H9 (cell line): Measurements from ENCODE around the gene PIEZO2. TPM values are rescaled to one million over a fixed set of nuclear protein-coding genes. Genes with fewer than 3 reads are reported as not detected.

ENCODE experiments used
- DNase-seq: peaks from one replicate; pipeline ENCODE4 v3.0.0-alpha.2; 2017
- H2AFZ ChIP-seq: one replicate; pipeline ENCODE4 v1.6.1; 2013; ENCODE audit warnings: mild to moderate bottlenecking, low read length, control low read depth, moderate library complexity
- H2AK5ac ChIP-seq: 2 replicates; pipeline ENCODE4 v1.6.1; 2013; ENCODE audit warnings: low read length, control low read depth, mixed read lengths; ENCODE audit not compliant: insufficient read length
- H2BK120ac ChIP-seq: one replicate; pipeline ENCODE4 v1.6.1; 2013; ENCODE audit warnings: low read depth, mild to moderate bottlenecking, low read length, control low read depth, inconsistent platforms; ENCODE audit not compliant: poor library complexity, severe bottlenecking
- H2BK12ac ChIP-seq: 2 replicates; pipeline ENCODE4 v1.6.1; 2013; ENCODE audit warnings: low read length, control low read depth, mixed read lengths, low read depth; ENCODE audit not compliant: insufficient read length
- H2BK15ac ChIP-seq: 2 replicates; pipeline ENCODE4 v1.6.1; 2013; ENCODE audit warnings: low read depth, low read length, control low read depth
- H2BK20ac ChIP-seq: one replicate; pipeline ENCODE4 v1.6.1; 2013; ENCODE audit warnings: low read depth, mild to moderate bottlenecking, low read length, control low read depth, inconsistent platforms; ENCODE audit not compliant: poor library complexity, severe bottlenecking
- H2BK5ac ChIP-seq: 2 replicates; pipeline ENCODE4 v1.6.1; 2013; ENCODE audit warnings: low read length, control low read depth, mixed read lengths; ENCODE audit not compliant: insufficient read length
- H3K14ac ChIP-seq: 2 replicates; pipeline ENCODE4 v1.6.1; 2013; ENCODE audit warnings: low read length, control low read depth; ENCODE audit not compliant: insufficient read depth
- H3K18ac ChIP-seq: 2 replicates; pipeline ENCODE4 v1.6.1; 2013; ENCODE audit warnings: low read depth, mild to moderate bottlenecking, mixed read lengths, low read length, control low read depth; ENCODE audit not compliant: insufficient read length
- H3K23ac ChIP-seq: 2 replicates; pipeline ENCODE4 v1.6.1; 2013; ENCODE audit warnings: low read length, control low read depth, mixed read lengths, low read depth; ENCODE audit not compliant: insufficient read length
- H3K23me2 ChIP-seq: 2 replicates; pipeline ENCODE4 v1.6.1; 2013; ENCODE audit warnings: low read depth, mild to moderate bottlenecking, mixed read lengths, low read length, control low read depth; ENCODE audit not compliant: insufficient read length, poor library complexity, severe bottlenecking
- H3K27ac ChIP-seq: 2 replicates; pipeline ENCODE4 v1.5.1; 2013; ENCODE audit warnings: low read length, control low read depth, mixed read lengths, low read depth; ENCODE audit not compliant: insufficient read length
- H3K27me3 ChIP-seq: 2 replicates; pipeline ENCODE4 v1.6.1; 2013; ENCODE audit warnings: low read length, control low read depth, inconsistent platforms; ENCODE audit not compliant: insufficient read depth
- H3K4ac ChIP-seq: 2 replicates; pipeline ENCODE4 v1.6.1; 2013; ENCODE audit warnings: low read depth, mild to moderate bottlenecking, control low read depth, inconsistent platforms, low read length, moderate library complexity
- H3K4me1 ChIP-seq: 2 replicates; pipeline ENCODE4 v1.6.1; 2013; ENCODE audit warnings: low read length, control low read depth, inconsistent platforms; ENCODE audit not compliant: insufficient read depth
- H3K4me2 ChIP-seq: 2 replicates; pipeline ENCODE4 v1.6.1; 2013; ENCODE audit warnings: low read length, control low read depth, mixed read lengths; ENCODE audit not compliant: insufficient read length, insufficient read depth
- H3K56ac ChIP-seq: 2 replicates; pipeline ENCODE4 v1.6.1; 2013; ENCODE audit warnings: low read depth, mild to moderate bottlenecking, mixed read lengths, low read length, control low read depth; ENCODE audit not compliant: insufficient read length
- H3K79me1 ChIP-seq: 2 replicates; pipeline ENCODE4 v1.6.1; 2013; ENCODE audit warnings: low read depth, mild to moderate bottlenecking, moderate library complexity, low read length, control low read depth, inconsistent platforms; ENCODE audit not compliant: insufficient read depth, poor library complexity, severe bottlenecking
- H3K79me2 ChIP-seq: 2 replicates; pipeline ENCODE4 v1.6.1; 2013; ENCODE audit warnings: low read length, control low read depth, inconsistent platforms; ENCODE audit not compliant: insufficient read depth
- H3K9ac ChIP-seq: 2 replicates; pipeline ENCODE4 v1.6.1; 2013; ENCODE audit warnings: low read length, control low read depth, mixed read lengths; ENCODE audit not compliant: insufficient read length; ENCODE audit errors: extremely low read depth
- H3K9me3 ChIP-seq: one replicate; pipeline ENCODE4 v1.6.1; 2013; ENCODE audit warnings: low read depth, low read length, inconsistent platforms; ENCODE audit not compliant: control insufficient read depth
- H3T11ph ChIP-seq: one replicate; pipeline ENCODE4 v1.6.1; 2013; ENCODE audit warnings: mild to moderate bottlenecking, low read length, control low read depth, inconsistent platforms
- H4K20me1 ChIP-seq: one replicate; pipeline ENCODE4 v1.6.1; 2013; ENCODE audit not compliant: control insufficient read depth, insufficient read length, insufficient read depth
- H4K5ac ChIP-seq: 2 replicates; pipeline ENCODE4 v1.6.1; 2013; ENCODE audit warnings: low read depth, mild to moderate bottlenecking, mixed read lengths, low read length, control low read depth; ENCODE audit not compliant: insufficient read length
- H4K8ac ChIP-seq: replicated peaks from 2 replicates; pipeline ENCODE4 v1.6.1; 2013; ENCODE audit warnings: low read length, control low read depth, mixed read lengths, low read depth; ENCODE audit not compliant: insufficient read length
- H4K91ac ChIP-seq: 2 replicates; pipeline ENCODE4 v1.6.1; 2013; ENCODE audit warnings: low read depth, mild to moderate bottlenecking, moderate library complexity, mixed read lengths, low read length, control low read depth; ENCODE audit not compliant: insufficient read length
- H3K27ac Mint-ChIP-seq, 3 experiments: 2 replicates in 2 of 3; 3 replicates in 1 of 3; pipeline ENCODE4 v1.8.0; 2020 to 2021; ENCODE audit warnings: mixed read lengths in 3 of 3, mild to moderate bottlenecking in 1 of 3, moderate library complexity in 1 of 3
- H3K27me3 Mint-ChIP-seq: 2 replicates; pipeline ENCODE4 v1.8.0; 2021; ENCODE audit warnings: low read depth, mild to moderate bottlenecking, moderate library complexity, mixed read lengths
- H3K36me3 Mint-ChIP-seq, 3 experiments: 2 replicates in 2 of 3; 3 replicates in 1 of 3; pipeline ENCODE4 v1.8.0; 2020 to 2021; ENCODE audit warnings: low read depth in 3 of 3, mixed read lengths in 3 of 3; ENCODE audit not compliant: insufficient read depth in 1 of 3
- H3K4me1 Mint-ChIP-seq, 2 experiments: 2 replicates each; pipeline ENCODE4 v1.8.0; 2020; ENCODE audit warnings: mixed read lengths in 2 of 2
- H3K4me3 Mint-ChIP-seq, 2 experiments: 2 replicates in 1 of 2; 3 replicates in 1 of 2; pipeline ENCODE4 v1.8.0; 2020 to 2021; ENCODE audit warnings: mild to moderate bottlenecking in 2 of 2, mixed read lengths in 2 of 2, moderate library complexity in 1 of 2
- H3K9me3 Mint-ChIP-seq, 2 experiments: 2 replicates in 1 of 2; 3 replicates in 1 of 2; pipeline ENCODE4 v1.8.0; 2020; ENCODE audit warnings: mild to moderate bottlenecking in 2 of 2, mixed read lengths in 2 of 2, moderate library complexity in 1 of 2
- WGBS: extraction: QIAGEN DNeasy Blood & Tissue Kit; methylation state at CpG from one replicate; pipeline ENCODE4 v1.1.7; 2013; ENCODE audit warnings: missing lambda C conversion rate, low lambda C conversion rate, mixed read lengths; ENCODE audit not compliant: insufficient read length; ENCODE audit errors: extremely low coverage; 5-methylcytosine and 5-hydroxymethylcytosine counted together
- total RNA-seq: library from RNA; stranded (reverse); gene quantifications from 2 replicates; pipeline ENCODE4 v1.2.1, GENCODE V29; 2021
- TF ChIP-seq, protein P1 (sequence below): fragments of 200-600 bp; sonication (generic); conservative IDR thresholded peaks from 3 replicates; pipeline ENCODE4 v1.8.0; 2021; ENCODE audit warnings: antibody characterized with exemption, mild to moderate bottlenecking

Gene PIEZO2
- total RNA-seq, 1 experiment from 2014 or later: 3.9 TPM

DNA sequence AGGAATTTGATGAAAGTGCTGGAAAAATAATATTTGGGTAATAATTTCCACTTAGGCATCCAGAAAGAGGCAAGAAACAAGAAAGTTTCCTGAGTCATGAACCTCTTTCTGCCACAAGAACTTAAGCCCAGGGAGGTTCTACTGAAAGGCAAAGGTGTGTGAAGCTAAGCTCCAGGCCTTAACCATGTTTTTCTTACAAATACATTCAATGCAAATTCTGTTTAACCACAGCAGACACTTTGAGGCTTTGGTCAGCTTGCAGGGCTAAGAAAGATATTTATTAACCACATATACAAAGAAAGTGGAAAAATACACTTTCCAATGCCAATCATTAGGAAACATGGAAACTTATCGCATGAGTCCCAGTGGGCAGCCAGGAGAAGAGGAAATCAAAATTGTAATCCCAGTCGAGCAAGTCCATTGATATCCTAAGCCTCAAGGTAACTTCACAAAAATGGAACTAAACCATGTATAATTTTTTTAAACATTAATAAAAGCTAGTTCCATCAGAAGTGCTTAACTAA lies 68.3 kb downstream of the PIEZO2 start:
- Histone ChIP-seq H2BK5ac (no peak overlapping the region), H3K79me2 (no peaks in the 10 kb centered on the region), H3K56ac (no peak overlapping the region), H3K27me3 (no peaks in the 10 kb centered on the region), H3K4ac (no peak overlapping the region), H3K23ac (no peak overlapping the region), H2AFZ (no peak overlapping the region), H4K8ac (no peak overlapping the region), H4K5ac (no peak overlapping the region), H3K9me3 (no peaks in the 10 kb centered on the region), H3K23me2 (no peaks in the 10 kb centered on the region), H3K4me2 (no peak overlapping the region), H2AK5ac (no peak overlapping the region), H3K4me1 (no peaks in the 10 kb centered on the region; the same call in 1 of the 2 replicates), H3K79me1 (no peaks in the 10 kb centered on the region), H3K9ac (no peak overlapping the region), H2BK12ac (no peak overlapping the region), H2BK15ac (no peak overlapping the region), H3K27ac (no peak overlapping the region), H3K18ac (no peak overlapping the region), H4K91ac (no peak overlapping the region), H2BK120ac (no peak overlapping the region), H3K14ac (no peak overlapping the region), H3T11ph (no peak overlapping the region), H2BK20ac (no peak overlapping the region), H4K20me1 (no peaks in the 10 kb centered on the region)
- no peak for DNase-seq
- H3K36me3 Mint-ChIP-seq: no peaks in the 10 kb centered on the region
- H3K4me1 Mint-ChIP-seq: peaks cover 10 to 11% of the 10 kb centered on the region in 2 experiments
- H3K27ac Mint-ChIP-seq: no peak overlapping the region
- H3K9me3 Mint-ChIP-seq: no peaks in the 10 kb centered on the region
- no peaks in the 10 kb centered on the region for H3K27me3 Mint-ChIP-seq
- no peak overlapping the region for H3K4me3 Mint-ChIP-seq
- WGBS: no CpG with 5 or more reads among the region's 2 CpGs
- TF ChIP-seq, protein P1, sequence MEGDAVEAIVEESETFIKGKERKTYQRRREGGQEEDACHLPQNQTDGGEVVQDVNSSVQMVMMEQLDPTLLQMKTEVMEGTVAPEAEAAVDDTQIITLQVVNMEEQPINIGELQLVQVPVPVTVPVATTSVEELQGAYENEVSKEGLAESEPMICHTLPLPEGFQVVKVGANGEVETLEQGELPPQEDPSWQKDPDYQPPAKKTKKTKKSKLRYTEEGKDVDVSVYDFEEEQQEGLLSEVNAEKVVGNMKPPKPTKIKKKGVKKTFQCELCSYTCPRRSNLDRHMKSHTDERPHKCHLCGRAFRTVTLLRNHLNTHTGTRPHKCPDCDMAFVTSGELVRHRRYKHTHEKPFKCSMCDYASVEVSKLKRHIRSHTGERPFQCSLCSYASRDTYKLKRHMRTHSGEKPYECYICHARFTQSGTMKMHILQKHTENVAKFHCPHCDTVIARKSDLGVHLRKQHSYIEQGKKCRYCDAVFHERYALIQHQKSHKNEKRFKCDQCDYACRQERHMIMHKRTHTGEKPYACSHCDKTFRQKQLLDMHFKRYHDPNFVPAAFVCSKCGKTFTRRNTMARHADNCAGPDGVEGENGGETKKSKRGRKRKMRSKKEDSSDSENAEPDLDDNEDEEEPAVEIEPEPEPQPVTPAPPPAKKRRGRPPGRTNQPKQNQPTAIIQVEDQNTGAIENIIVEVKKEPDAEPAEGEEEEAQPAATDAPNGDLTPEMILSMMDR: no peak
